GM19467 (cell line): ENCODE results near the gene BMP6.

ENCODE experiments used
- ATAC-seq: cut with Tn5 transposase; IDR thresholded peaks from one replicate; pipeline ENCODE4 v1.9.1; 2021; ENCODE audit warnings: mild to moderate bottlenecking, moderate library complexity; ENCODE audit not compliant: unreplicated experiment

The BMP6 gene

GRCh38 chr6:7747016-7747415, 21.1 kb downstream of the BMP6 start:
- ATAC-seq, result no peak

GRCh38 chr6:7747433-7747832, 21.5 kb downstream of the BMP6 start:
- no peak for ATAC-seq

- ATAC-seq, result no peak
Measured at GRCh38 chr6:7747901-7748504, 22.1 kb downstream of the BMP6 start.

GRCh38 chr6:7749478-7749877, 23.6 kb downstream of the BMP6 start:
- ATAC-seq, result no peak

GRCh38 chr6:7750197-7750596, 24.3 kb downstream of the BMP6 start:
- ATAC-seq, result no peak

GRCh38 chr6:7758456-7758855, 32.6 kb downstream of the BMP6 start:
- ATAC-seq, result no peak

- ATAC-seq, result no peak
Measured at GRCh38 chr6:7759320-7759719, 33.4 kb downstream of the BMP6 start.

- ATAC-seq, result no peak
Measured at GRCh38 chr6:7761051-7761450, 35.2 kb downstream of the BMP6 start.

GRCh38 chr6:7762760-7763159, 36.9 kb downstream of the BMP6 start:
- no peak for ATAC-seq

- ATAC-seq, result no peak
Measured at GRCh38 chr6:7763881-7764280, 38.0 kb downstream of the BMP6 start.

GRCh38 chr6:7765575-7766325, 39.9 kb downstream of the BMP6 start:
- ATAC-seq, result no peak

- no peak for ATAC-seq
Measured at GRCh38 chr6:7769702-7770101, 43.8 kb downstream of the BMP6 start.

- no peak for ATAC-seq
Measured at GRCh38 chr6:7770111-7770510, 44.2 kb downstream of the BMP6 start.

- no peak for ATAC-seq
Measured at GRCh38 chr6:7770601-7771000, 44.7 kb downstream of the BMP6 start.

- no peak for ATAC-seq
Measured at GRCh38 chr6:7773322-7773721, 47.4 kb downstream of the BMP6 start.

GRCh38 chr6:7773914-7774313, 48.0 kb downstream of the BMP6 start:
- ATAC-seq, result no peak

- no peak for ATAC-seq
Measured at GRCh38 chr6:7776509-7776908, 50.6 kb downstream of the BMP6 start.

GRCh38 chr6:7777074-7777473, 51.2 kb downstream of the BMP6 start:
- ATAC-seq, result no peak

GRCh38 chr6:7781240-7781639, 55.3 kb downstream of the BMP6 start:
- no peak for ATAC-seq

- ATAC-seq, result no peak
Measured at GRCh38 chr6:7784248-7784647, 58.3 kb downstream of the BMP6 start.

- ATAC-seq, result no peak
Measured at GRCh38 chr6:7784706-7785105, 58.8 kb downstream of the BMP6 start.

- ATAC-seq, result no peak
Measured at GRCh38 chr6:7785243-7786035, 59.5 kb downstream of the BMP6 start.
